ENCODE results near the gene IL37.

IL37 gene

DNA sequence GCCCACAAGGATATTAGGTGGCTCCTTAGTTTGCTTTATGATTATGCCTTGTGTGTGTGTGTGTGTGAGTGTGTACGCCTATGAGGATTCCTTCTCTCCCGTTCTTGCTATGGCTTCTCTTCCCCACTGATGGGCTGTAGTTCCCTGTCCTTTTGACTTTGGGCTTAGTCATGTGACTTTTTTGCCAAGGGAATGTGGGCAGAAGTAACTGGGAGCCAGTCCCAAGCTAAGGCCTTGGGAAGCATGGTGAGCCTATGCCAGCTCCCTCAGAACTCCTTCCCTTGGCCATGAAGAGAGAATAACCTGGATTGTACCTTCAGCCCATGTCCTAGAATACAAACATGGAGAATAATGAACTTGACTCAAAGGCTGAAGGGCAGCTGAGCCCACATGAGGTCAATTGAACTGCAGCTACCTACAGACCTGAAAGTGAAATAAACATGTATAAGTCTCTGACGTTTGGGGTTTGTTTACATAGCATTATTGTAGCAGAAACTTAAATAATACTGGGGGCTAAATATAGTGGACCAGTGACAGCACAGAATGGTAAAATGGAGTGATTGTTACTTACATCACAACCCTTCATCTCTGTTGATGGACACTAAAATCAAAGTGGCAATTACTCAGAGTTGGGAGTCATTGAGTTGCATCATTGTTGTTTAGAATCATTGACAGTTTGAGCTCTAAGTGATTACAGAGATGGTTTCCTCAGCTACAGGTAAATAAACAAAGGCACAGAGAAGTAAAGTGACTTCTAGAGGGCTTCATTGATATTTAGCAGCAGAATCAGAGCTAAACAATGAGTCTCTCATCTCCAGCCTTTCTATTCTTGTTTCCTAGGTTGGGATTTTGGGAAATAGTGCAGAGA is 51.6 kb downstream of the IL37 start:
- no peak for DNase-seq

DNA sequence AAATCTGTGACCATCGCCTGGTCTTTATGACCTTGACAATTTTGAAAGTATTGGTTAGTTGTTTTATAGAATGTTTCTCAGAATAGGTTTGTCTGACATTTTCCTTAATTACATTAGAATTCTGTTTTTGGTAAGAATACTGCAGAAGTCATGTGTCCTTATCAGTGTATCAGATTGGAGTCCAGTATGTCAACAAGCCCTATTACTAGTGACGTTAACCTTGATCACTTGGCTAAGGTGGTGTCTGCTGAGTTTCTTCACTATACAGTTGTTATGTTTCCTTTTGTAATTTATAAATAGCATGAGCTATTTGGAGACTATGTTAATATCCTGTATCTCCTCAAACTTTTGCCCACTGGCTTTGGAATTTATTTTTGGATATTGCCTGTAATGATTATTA is 56.1 kb downstream of the IL37 start:
- DNase-seq = no peak

Measured in NCI-H748 treated with DMSO at 0.1 percent for 48 hours (cell line).